SK-N-SH (cell line): ENCODE data around the gene NHSL1. TPM values are rescaled to one million over a fixed set of nuclear protein-coding genes. Genes with fewer than 3 reads are reported as not detected.

Experiments used
- CTCF ChIA-PET: fragments of 300-600, 350-600 bp; formaldehyde crosslinking; extraction: SDS; loops from one replicate; lab custom pipeline; 2021; lab: Yijun Ruan, JAX
- POLR2A ChIA-PET: fragments of 350-600 bp; sonication (Branson Sonifier 250); formaldehyde crosslinking; extraction: SDS; loops from one replicate; lab custom pipeline; 2020; ENCODE audit warnings: antibody characterized with exemption, inconsistent platforms; lab: Yijun Ruan, JAX
- DNase-seq: peaks from one replicate; pipeline ENCODE4 v3.0.0; 2012
- H2AFZ ChIP-seq: fragments of 200-600 bp; sonication (generic); 2 replicates; pipeline ENCODE4 v1.8.1; 2016; ENCODE audit warnings: antibody characterized with exemption, mild to moderate bottlenecking, low read depth
- H3F3A ChIP-seq: fragments of 200-600 bp; sonication (generic); replicated peaks from 2 replicates; pipeline ENCODE3; 2016; ENCODE audit warnings: antibody characterized with exemption, mild to moderate bottlenecking; ENCODE audit not compliant: insufficient read depth
- H3K27ac ChIP-seq, 2 experiments: fragments of 200-500 bp in 1 of 2; fragments of 200-600 bp in 1 of 2; sonication (Bioruptor generic) in 1 of 2; sonication (generic), shearing (Covaris generic) in 1 of 2; 2 replicates each; pipeline versions ENCODE4 v1.5.1 to v1.6.1; 2014 to 2016; ENCODE audit warnings: low read depth in 2 of 2, inconsistent platforms in 1 of 2, low read length in 1 of 2, mild to moderate bottlenecking in 1 of 2, mixed read lengths in 1 of 2
- H3K27me3 ChIP-seq: fragments of 200-600 bp; sonication (generic), shearing (Covaris generic); 2 replicates; pipeline ENCODE4 v1.6.1; 2016; ENCODE audit warnings: mixed run types; ENCODE audit not compliant: insufficient read depth
- H3K36me3 ChIP-seq, 2 experiments: fragments of 200-500 bp in 1 of 2; fragments of 200-600 bp in 1 of 2; sonication (Bioruptor generic) in 1 of 2; sonication (generic) in 1 of 2; replicated peaks in 1 of 2; 2 replicates each; pipeline versions ENCODE3 to v1.5.1; 2014 to 2016; ENCODE audit warnings: low read length in 1 of 2, mild to moderate bottlenecking in 1 of 2; ENCODE audit not compliant: insufficient read depth in 2 of 2, control insufficient read depth in 1 of 2
- H3K4me1 ChIP-seq, 2 experiments: fragments of 200-500 bp in 1 of 2; fragments of 200-600 bp in 1 of 2; sonication (Bioruptor generic) in 1 of 2; sonication (generic), shearing (Covaris generic) in 1 of 2; 2 replicates each; pipeline versions ENCODE4 v1.5.1 to v1.6.1; 2014 to 2016; ENCODE audit warnings: low read depth in 1 of 2, low read length in 1 of 2, mixed run types in 1 of 2; ENCODE audit not compliant: insufficient read depth in 2 of 2, control insufficient read depth in 1 of 2
- H3K4me2 ChIP-seq: fragments of 200-600 bp; sonication (generic), shearing (Covaris generic); 2 replicates; pipeline ENCODE4 v1.6.1; 2017; ENCODE audit warnings: mixed run types
- H3K4me3 ChIP-seq, 2 experiments: fragments of 200-500 bp in 1 of 2; fragments of 200-600 bp in 1 of 2; sonication (Bioruptor generic) in 1 of 2; sonication (generic), shearing (Covaris generic) in 1 of 2; 2 replicates each; pipeline versions ENCODE4 v1.5.1 to v1.8.1; 2014 to 2016; ENCODE audit warnings: low read depth in 2 of 2, inconsistent platforms in 1 of 2, low read length in 1 of 2, mild to moderate bottlenecking in 1 of 2, mixed read lengths in 1 of 2, moderate library complexity in 1 of 2
- H3K79me2 ChIP-seq: fragments of 200-600 bp; sonication (generic); 2 replicates; pipeline ENCODE4 v1.8.1; 2017; ENCODE audit warnings: mild to moderate bottlenecking; ENCODE audit not compliant: insufficient read depth
- H3K9ac ChIP-seq: fragments of 200-600 bp; sonication (generic); 2 replicates; pipeline ENCODE4 v1.6.1; 2017; ENCODE audit warnings: mixed run types
- H3K9me2 ChIP-seq: fragments of 200-600 bp; sonication (generic); 2 replicates; pipeline ENCODE4 v1.6.1; 2017; ENCODE audit warnings: mixed run types
- H3K9me3 ChIP-seq: fragments of 200-600 bp; sonication (generic); 2 replicates; pipeline ENCODE4 v1.6.1; 2017; ENCODE audit warnings: mixed run types, mild to moderate bottlenecking, moderate library complexity
- H4K20me1 ChIP-seq: fragments of 200-600 bp; sonication (generic); 2 replicates; pipeline ENCODE4 v1.6.1; 2017; ENCODE audit warnings: mild to moderate bottlenecking, mixed run types; ENCODE audit not compliant: insufficient read depth
- EP300 ChIP-seq, 2 experiments: IDR thresholded peaks; 2 replicates each; pipeline versions ENCODE4 v1.4.0 to v1.6.1; 2012; ENCODE audit warnings: borderline replicate concordance in 1 of 2, low read depth in 1 of 2, low read length in 1 of 2
- EZH2phosphoT487 ChIP-seq: fragments of 200-600 bp; sonication (generic); IDR thresholded peaks from 2 replicates; pipeline ENCODE4 v1.6.1; 2017; ENCODE audit warnings: low read depth, mixed run types, mild to moderate bottlenecking, antibody characterized with exemption, moderate library complexity, borderline replicate concordance
- FOXM1 ChIP-seq: IDR thresholded peaks from 2 replicates; pipeline ENCODE4 v1.4.0; 2012; ENCODE audit warnings: low read depth, mild to moderate bottlenecking
- JUND ChIP-seq: IDR thresholded peaks from 2 replicates; pipeline ENCODE4 v1.4.0; 2012
- MEF2A ChIP-seq: IDR thresholded peaks from 2 replicates; pipeline ENCODE4 v1.4.0; 2012; ENCODE audit warnings: low read depth, borderline replicate concordance
- MXI1 ChIP-seq: IDR thresholded peaks from 2 replicates; pipeline ENCODE4 v1.6.1; 2012; ENCODE audit warnings: mild to moderate bottlenecking, low read depth, low read length, improper control_type of control experiment
- POLR2AphosphoS5 ChIP-seq: IDR thresholded peaks from 2 replicates; pipeline ENCODE4 v1.6.1; 2012; ENCODE audit warnings: low read depth, low read length
- RXRA ChIP-seq: IDR thresholded peaks from 2 replicates; pipeline ENCODE4 v1.4.0; 2012; ENCODE audit warnings: low read depth, mild to moderate bottlenecking, borderline replicate concordance
- SMC3 ChIP-seq: IDR thresholded peaks from 2 replicates; pipeline ENCODE4 v1.6.1; 2012; ENCODE audit warnings: low read depth, low read length, improper control_type of control experiment
- TAF1 ChIP-seq: IDR thresholded peaks from 2 replicates; pipeline ENCODE4 v1.6.1; 2012; ENCODE audit warnings: low read depth, mild to moderate bottlenecking, low read length, moderate library complexity, borderline replicate concordance
- TCF12 ChIP-seq: IDR thresholded peaks from 2 replicates; pipeline ENCODE4 v1.4.0; 2012
- TEAD4 ChIP-seq: IDR thresholded peaks from 2 replicates; pipeline ENCODE4 v1.4.0; 2012; ENCODE audit warnings: mild to moderate bottlenecking, borderline replicate concordance; ENCODE audit not compliant: insufficient read depth
- WGBS: methylation state at CpG from one replicate; pipeline ENCODE4 v1.1.6; 2017; ENCODE audit warnings: low lambda C conversion rate; 5-methylcytosine and 5-hydroxymethylcytosine counted together
- polyA plus RNA-seq, 3 experiments: library from polyadenylated mRNA; depleted of rRNA; stranded (reverse); fragments of >200 nt; gene quantifications; 2 replicates each; pipeline ENCODE4 v1.2.3, GENCODE V29; 2012
- TF ChIP-seq, protein P1 (sequence below): IDR thresholded peaks from 2 replicates; pipeline ENCODE4 v1.6.1; 2012; ENCODE audit warnings: mild to moderate bottlenecking, low read depth, low read length, moderate library complexity
- TF ChIP-seq, protein P2 (sequence below): IDR thresholded peaks from 2 replicates; pipeline ENCODE4; 2012
- TF ChIP-seq, protein P3 (sequence below): fragments of 150-350 bp; IDR thresholded peaks from 2 replicates; pipeline ENCODE4 v1.6.1; 2016; ENCODE audit warnings: mild to moderate bottlenecking, low read depth, low read length

Gene NHSL1
- polyA plus RNA-seq, 1 of the 3 experiments (the other 2 are of a cell fraction), result under 0.01 TPM

DNA sequence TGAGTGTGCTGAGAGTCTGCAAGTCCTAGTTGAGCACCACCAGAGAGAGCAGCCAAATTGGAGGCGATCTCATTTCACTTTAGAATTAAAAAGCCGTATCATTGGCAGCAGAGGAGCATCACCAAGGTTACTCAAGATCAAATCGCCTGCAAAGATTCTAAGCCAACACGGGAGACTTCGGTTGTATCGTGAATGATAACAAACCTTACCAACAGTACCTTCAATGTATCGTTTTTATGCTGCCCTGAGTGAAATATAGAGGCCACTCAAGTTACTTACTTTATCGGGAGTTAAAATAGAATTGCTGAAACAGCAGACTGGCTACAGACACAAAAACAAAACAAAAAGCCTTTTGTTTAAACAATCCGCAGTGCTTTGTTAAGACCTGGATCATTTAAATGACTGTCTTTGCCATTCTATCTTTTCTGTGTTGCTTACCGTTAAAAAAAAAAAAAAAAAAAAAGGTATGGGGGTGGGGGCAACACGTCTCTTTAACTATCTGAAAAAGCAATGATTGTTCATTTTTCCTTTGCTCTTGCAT is 14.2 kb downstream of the NHSL1 start:
- ChIA-PET POLR2A (no interaction called here), CTCF (no interaction called here)
- Histone ChIP-seq H3K4me2 (no peak overlapping the region), H3K9ac (no peak overlapping the region), H2AFZ (no peak overlapping the region), H3K36me3 (no peaks in the 10 kb centered on the region), H3K9me2 (no peaks in the 10 kb centered on the region), H3K27ac (no peak overlapping the region), H3F3A (no peaks in the 10 kb centered on the region), H3K79me2 (no peaks in the 10 kb centered on the region), H3K9me3 (no peaks in the 10 kb centered on the region), H3K27me3 (no peaks in the 10 kb centered on the region; the same call in 1 of the 2 replicates), H3K4me3 (no peak overlapping the region), H4K20me1 (no peaks in the 10 kb centered on the region), H3K4me1 (no peaks in the 10 kb centered on the region)
- TF ChIP-seq TAF1, result no peak
- TF ChIP-seq POLR2AphosphoS5, result no peak
- TF ChIP-seq EZH2phosphoT487, result no peak
- TF ChIP-seq, protein P1, sequence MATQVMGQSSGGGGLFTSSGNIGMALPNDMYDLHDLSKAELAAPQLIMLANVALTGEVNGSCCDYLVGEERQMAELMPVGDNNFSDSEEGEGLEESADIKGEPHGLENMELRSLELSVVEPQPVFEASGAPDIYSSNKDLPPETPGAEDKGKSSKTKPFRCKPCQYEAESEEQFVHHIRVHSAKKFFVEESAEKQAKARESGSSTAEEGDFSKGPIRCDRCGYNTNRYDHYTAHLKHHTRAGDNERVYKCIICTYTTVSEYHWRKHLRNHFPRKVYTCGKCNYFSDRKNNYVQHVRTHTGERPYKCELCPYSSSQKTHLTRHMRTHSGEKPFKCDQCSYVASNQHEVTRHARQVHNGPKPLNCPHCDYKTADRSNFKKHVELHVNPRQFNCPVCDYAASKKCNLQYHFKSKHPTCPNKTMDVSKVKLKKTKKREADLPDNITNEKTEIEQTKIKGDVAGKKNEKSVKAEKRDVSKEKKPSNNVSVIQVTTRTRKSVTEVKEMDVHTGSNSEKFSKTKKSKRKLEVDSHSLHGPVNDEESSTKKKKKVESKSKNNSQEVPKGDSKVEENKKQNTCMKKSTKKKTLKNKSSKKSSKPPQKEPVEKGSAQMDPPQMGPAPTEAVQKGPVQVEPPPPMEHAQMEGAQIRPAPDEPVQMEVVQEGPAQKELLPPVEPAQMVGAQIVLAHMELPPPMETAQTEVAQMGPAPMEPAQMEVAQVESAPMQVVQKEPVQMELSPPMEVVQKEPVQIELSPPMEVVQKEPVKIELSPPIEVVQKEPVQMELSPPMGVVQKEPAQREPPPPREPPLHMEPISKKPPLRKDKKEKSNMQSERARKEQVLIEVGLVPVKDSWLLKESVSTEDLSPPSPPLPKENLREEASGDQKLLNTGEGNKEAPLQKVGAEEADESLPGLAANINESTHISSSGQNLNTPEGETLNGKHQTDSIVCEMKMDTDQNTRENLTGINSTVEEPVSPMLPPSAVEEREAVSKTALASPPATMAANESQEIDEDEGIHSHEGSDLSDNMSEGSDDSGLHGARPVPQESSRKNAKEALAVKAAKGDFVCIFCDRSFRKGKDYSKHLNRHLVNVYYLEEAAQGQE, result no peak
- no peak for TF ChIP-seq SMC3
- no peak for TF ChIP-seq MXI1
- TF ChIP-seq JUND, result no peak
- no peak for TF ChIP-seq EP300 (IDR thresholded peaks at IDR 0.05; ENCODE audit: borderline replicate concordance in 1 of 2, low read depth in 1 of 2, low read length in 1 of 2)
- TF ChIP-seq, protein P2, sequence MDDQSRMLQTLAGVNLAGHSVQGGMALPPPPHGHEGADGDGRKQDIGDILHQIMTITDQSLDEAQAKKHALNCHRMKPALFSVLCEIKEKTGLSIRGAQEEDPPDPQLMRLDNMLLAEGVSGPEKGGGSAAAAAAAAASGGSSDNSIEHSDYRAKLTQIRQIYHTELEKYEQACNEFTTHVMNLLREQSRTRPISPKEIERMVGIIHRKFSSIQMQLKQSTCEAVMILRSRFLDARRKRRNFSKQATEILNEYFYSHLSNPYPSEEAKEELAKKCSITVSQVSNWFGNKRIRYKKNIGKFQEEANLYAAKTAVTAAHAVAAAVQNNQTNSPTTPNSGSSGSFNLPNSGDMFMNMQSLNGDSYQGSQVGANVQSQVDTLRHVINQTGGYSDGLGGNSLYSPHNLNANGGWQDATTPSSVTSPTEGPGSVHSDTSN, result no peak
- no peak for TF ChIP-seq TEAD4
- TF ChIP-seq FOXM1, result no peak
- TF ChIP-seq, protein P3, sequence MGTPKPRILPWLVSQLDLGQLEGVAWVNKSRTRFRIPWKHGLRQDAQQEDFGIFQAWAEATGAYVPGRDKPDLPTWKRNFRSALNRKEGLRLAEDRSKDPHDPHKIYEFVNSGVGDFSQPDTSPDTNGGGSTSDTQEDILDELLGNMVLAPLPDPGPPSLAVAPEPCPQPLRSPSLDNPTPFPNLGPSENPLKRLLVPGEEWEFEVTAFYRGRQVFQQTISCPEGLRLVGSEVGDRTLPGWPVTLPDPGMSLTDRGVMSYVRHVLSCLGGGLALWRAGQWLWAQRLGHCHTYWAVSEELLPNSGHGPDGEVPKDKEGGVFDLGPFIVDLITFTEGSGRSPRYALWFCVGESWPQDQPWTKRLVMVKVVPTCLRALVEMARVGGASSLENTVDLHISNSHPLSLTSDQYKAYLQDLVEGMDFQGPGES, result no peak
- no peak for TF ChIP-seq MEF2A
- no peak for TF ChIP-seq RXRA
- TF ChIP-seq TCF12, result no peak
- WGBS, result 10% methylated on average over 11 of the region's 11 CpGs
- no peak for DNase-seq
